Activated CD8-positive, alpha-beta memory T cell treated with anti-CD3 and anti-CD28 coated beads, Interleukin-2, amount 50 U/mL, for 24 hours (primary cell): ENCODE measurements around the gene MARK4.

Source experiments
- DNase-seq: peaks from one replicate; pipeline ENCODE4 v3.0.0-alpha.2; 2020; ENCODE audit errors: extremely low read depth

MARK4 gene

GRCh38 chr19:45271735-45272108 is 20.7 kb downstream of the MARK4 start:
- DNase-seq, result no peak

GRCh38 chr19:45273521-45273855 is 22.4 kb downstream of the MARK4 start:
- DNase-seq, result no peak

GRCh38 chr19:45275370-45275971 is 24.4 kb downstream of the MARK4 start:
- DNase-seq, result no peak

GRCh38 chr19:45276284-45276687 is 25.2 kb downstream of the MARK4 start:
- DNase-seq, result no peak

- DNase-seq, result no peak
These were observed 27.0 kb downstream of the MARK4 start for GRCh38 chr19:45278087-45278486.

- no peak for DNase-seq
These were observed 28.6 kb downstream of the MARK4 start for GRCh38 chr19:45279587-45280192.

GRCh38 chr19:45280471-45280961 is 29.4 kb downstream of the MARK4 start:
- DNase-seq, result no peak

GRCh38 chr19:45283443-45284033 is 32.5 kb downstream of the MARK4 start:
- no peak for DNase-seq

GRCh38 chr19:45290381-45290931 is 39.4 kb downstream of the MARK4 start:
- no peak for DNase-seq

GRCh38 chr19:45291834-45292233 is 40.8 kb downstream of the MARK4 start:
- no peak for DNase-seq

- DNase-seq, result no peak
These were observed 42.6 kb downstream of the MARK4 start for GRCh38 chr19:45293682-45294081.

- DNase-seq, result no peak
These were observed 43.4 kb downstream of the MARK4 start for GRCh38 chr19:45294291-45295029.

GRCh38 chr19:45295873-45296272 is 44.8 kb downstream of the MARK4 start:
- no peak for DNase-seq

- DNase-seq, result no peak
These were observed 45.3 kb downstream of the MARK4 start for GRCh38 chr19:45296355-45296754.

GRCh38 chr19:45297674-45298073 is 46.6 kb downstream of the MARK4 start:
- DNase-seq, result no peak

GRCh38 chr19:45298264-45298663 is 47.2 kb downstream of the MARK4 start:
- DNase-seq, result no peak

- DNase-seq, result no peak
These were observed 48.6 kb downstream of the MARK4 start for GRCh38 chr19:45299719-45300118.

GRCh38 chr19:45302416-45302815 is 51.3 kb downstream of the MARK4 start:
- DNase-seq, result no peak

- no peak for DNase-seq
These were observed 52.4 kb downstream of the MARK4 start for GRCh38 chr19:45303269-45304060.

GRCh38 chr19:45304141-45304926 is 53.3 kb downstream of the MARK4 start:
- DNase-seq, result no peak

GRCh38 chr19:45305007-45305406 is 53.9 kb downstream of the MARK4 start:
- no peak for DNase-seq
